ENCODE measurements around the gene ECT2L. TPM values are rescaled to one million over a fixed set of nuclear protein-coding genes. Genes with fewer than 3 reads are reported as not detected.

ECT2L gene
- total RNA-seq, 2 experiments from 2014 or later, result not detected

- Mint-ChIP-seq H3K4me3 (no peak overlapping the region), H3K9me3 (no peaks in the 10 kb centered on the region), H3K27me3 (no peaks in the 10 kb centered on the region), H3K36me3 (peaks cover 35% of the 10 kb centered on the region), H3K4me1 (peaks cover 25% of the 10 kb centered on the region), H3K27ac (no peak overlapping the region)
- POLR2A ChIA-PET, result no interaction called here
- no peak for DNase-seq
- ATAC-seq (ENCODE audit: low read depth), result no peak
Observed at GRCh38 chr6:138944412-138944811, 148.5 kb downstream of the ECT2L start.

- H3K4me1 Mint-ChIP-seq, result peaks cover 27% of the 10 kb centered on the region
- peaks cover 33% of the 10 kb centered on the region for H3K36me3 Mint-ChIP-seq
Observed at GRCh38 chr6:138945354-138945753, 149.5 kb downstream of the ECT2L start.

GRCh38 chr6:138948004-138948403 is 152.1 kb downstream of the ECT2L start:
- ATAC-seq (ENCODE audit: low read depth) (no peak), DNase-seq (no peak)
- Mint-ChIP-seq H3K36me3 (peaks cover 25% of the 10 kb centered on the region), H3K9me3 (no peaks in the 10 kb centered on the region), H3K27ac (no peak overlapping the region), H3K4me3 (no peak overlapping the region), H3K4me1 (peaks cover 27% of the 10 kb centered on the region), H3K27me3 (no peaks in the 10 kb centered on the region)
- POLR2A ChIA-PET, result no interaction called here

More at GRCh38 chr6:138945354-138945753, 149.5 kb downstream of the ECT2L start:
- no peak overlapping the region for H3K4me3 Mint-ChIP-seq
- no peak overlapping the region for H3K27ac Mint-ChIP-seq
- POLR2A ChIA-PET, result no interaction called here
- DNase-seq (no peak), ATAC-seq (ENCODE audit: low read depth) (no peak)
- no peaks in the 10 kb centered on the region for H3K9me3 Mint-ChIP-seq
- no peaks in the 10 kb centered on the region for H3K27me3 Mint-ChIP-seq

GRCh38 chr6:138948546-138949179 is 152.8 kb downstream of the ECT2L start:
- H3K9me3 Mint-ChIP-seq, result no peaks in the 10 kb centered on the region
- H3K27me3 Mint-ChIP-seq, result no peaks in the 10 kb centered on the region
- H3K36me3 Mint-ChIP-seq, result peaks cover 26% of the 10 kb centered on the region
- H3K4me3 Mint-ChIP-seq, result no peak overlapping the region
- no peak overlapping the region for H3K27ac Mint-ChIP-seq
- no peak for DNase-seq
- POLR2A ChIA-PET, result no interaction called here
- no peak for ATAC-seq (ENCODE audit: low read depth)
- peaks cover 31% of the 10 kb centered on the region for H3K4me1 Mint-ChIP-seq

- POLR2A ChIA-PET, result no interaction called here
- DNase-seq, result no peak
- no peak overlapping the region for H3K4me3 Mint-ChIP-seq
- H3K4me1 Mint-ChIP-seq, result peaks cover 28% of the 10 kb centered on the region
- no peaks in the 10 kb centered on the region for H3K27me3 Mint-ChIP-seq
- H3K9me3 Mint-ChIP-seq, result no peaks in the 10 kb centered on the region
- ATAC-seq (ENCODE audit: low read depth), result no peak
- H3K36me3 Mint-ChIP-seq, result peaks cover 17% of the 10 kb centered on the region
- H3K27ac Mint-ChIP-seq, result no peak overlapping the region
Observed at GRCh38 chr6:138953451-138953850, 157.6 kb downstream of the ECT2L start.

Other genes starting within 250 kb of the ECT2L start
- gene CCDC28A, start 22.3 kb upstream of the ECT2L start, total RNA-seq, result 10 to 100 TPM; 26.5 to 26.9 TPM
- gene REPS1, start 192.2 kb downstream of the ECT2L start, total RNA-seq, result 10 to 100 TPM; 50.5 to 51.3 TPM
- gene ABRACL, start 232.7 kb downstream of the ECT2L start, total RNA-seq, result 100 to 1,000 TPM; 102 to 103 TPM

All from activated naive CD8-positive, alpha-beta T cell treated with anti-CD3 and anti-CD28 coated beads, Interleukin-2, amount 10 ng/mL, durations not matched to agents 7 days and 5 days (primary cell).